Neural progenitor cell (in vitro differentiated cells): ENCODE data around the gene OR9G1. TPM values are rescaled to one million over a fixed set of nuclear protein-coding genes. Genes with fewer than 3 reads are reported as not detected.
"Not testable (repeated sequence)": the region's sequence is repeated elsewhere in the genome, so short reads cannot be mapped to it uniquely, and the experiment has no call there.

Experiments used
- DNase-seq: peaks from one replicate; pipeline ENCODE4 v3.0.0-alpha.2; 2016; ENCODE audit warnings: low spot score
- H2AFZ ChIP-seq: fragments of 200-600 bp; sonication (generic); replicated peaks from 2 replicates; pipeline ENCODE4 v1.6.1; 2016; ENCODE audit warnings: antibody characterized with exemption
- H3F3A ChIP-seq: fragments of 200-600 bp; sonication (generic); 2 replicates; pipeline ENCODE4 v1.6.1; 2016; ENCODE audit warnings: antibody characterized with exemption, low read depth
- H3K27ac ChIP-seq: fragments of 200-600 bp; sonication (generic); 2 replicates; pipeline ENCODE4 v1.5.1; 2016; ENCODE audit warnings: mild to moderate bottlenecking
- H3K27me3 ChIP-seq: fragments of 200-600 bp; sonication (generic); 2 replicates; pipeline ENCODE4 v1.6.1; 2016; ENCODE audit warnings: mild to moderate bottlenecking, moderate library complexity
- H3K36me3 ChIP-seq: fragments of 200-600 bp; sonication (generic); 2 replicates; pipeline ENCODE4 v1.5.1; 2016
- H3K4me1 ChIP-seq: fragments of 200-600 bp; sonication (generic); 2 replicates; pipeline ENCODE4 v1.6.1; 2016; ENCODE audit warnings: mixed run types
- H3K4me2 ChIP-seq: fragments of 200-600 bp; sonication (generic); 2 replicates; pipeline ENCODE4 v1.6.1; 2016
- H3K4me3 ChIP-seq: fragments of 200-600 bp; sonication (generic); 2 replicates; pipeline ENCODE4 v1.5.1; 2016
- H3K79me2 ChIP-seq: fragments of 200-600 bp; sonication (generic); 2 replicates; pipeline ENCODE4 v1.6.1; 2016; ENCODE audit warnings: low read depth
- H3K9ac ChIP-seq: fragments of 200-600 bp; sonication (generic); 2 replicates; pipeline ENCODE4 v1.6.1; 2016
- H3K9me3 ChIP-seq: fragments of 200-600 bp; sonication (generic); 2 replicates; pipeline ENCODE4 v1.5.1; 2016; ENCODE audit warnings: low read depth
- H4K20me1 ChIP-seq: fragments of 200-600 bp; sonication (generic); 2 replicates; pipeline ENCODE4 v1.6.1; 2016; ENCODE audit warnings: low read depth
- H3K27ac Mint-ChIP-seq: 3 replicates; pipeline ENCODE4 v1.8.0; 2021; ENCODE audit warnings: mixed read lengths
- H3K27me3 Mint-ChIP-seq: 2 replicates; pipeline ENCODE4 v1.8.0; 2022; ENCODE audit warnings: low read depth, mild to moderate bottlenecking, inconsistent platforms, moderate library complexity, mixed read lengths; ENCODE audit not compliant: insufficient read depth
- H3K36me3 Mint-ChIP-seq: 3 replicates; pipeline ENCODE4 v1.8.0; 2021; ENCODE audit warnings: mixed read lengths
- H3K4me1 Mint-ChIP-seq: 3 replicates; pipeline ENCODE4 v1.8.0; 2021; ENCODE audit warnings: mixed read lengths
- H3K4me3 Mint-ChIP-seq: 3 replicates; pipeline ENCODE4 v1.8.0; 2021; ENCODE audit warnings: mild to moderate bottlenecking, moderate library complexity, mixed read lengths
- H3K9me3 Mint-ChIP-seq: 3 replicates; pipeline ENCODE4 v1.8.0; 2020; ENCODE audit warnings: mixed read lengths
- CTCF ChIP-seq: fragments of 200-600 bp; sonication (generic); IDR thresholded peaks from 2 replicates; pipeline ENCODE4 v1.5.1; 2017; ENCODE audit warnings: antibody characterized with exemption, mild to moderate bottlenecking
- EZH2 ChIP-seq: fragments of 200-600 bp; sonication (generic); IDR thresholded peaks from 2 replicates; pipeline ENCODE4 v1.6.1; 2017; ENCODE audit warnings: antibody characterized with exemption, mild to moderate bottlenecking, moderate library complexity
- EZH2phosphoT487 ChIP-seq: fragments of 200-600 bp; sonication (generic); IDR thresholded peaks from 2 replicates; pipeline ENCODE4 v1.6.1; 2017; ENCODE audit warnings: antibody characterized with exemption
- total RNA-seq: library from RNA; depleted of rRNA; stranded (reverse); fragments of >200 nt; gene quantifications from 2 replicates; pipeline ENCODE4 v1.2.3, GENCODE V29; 2015; ENCODE audit warnings: low replicate concordance

The OR9G1 gene
- total RNA-seq, 1 donor from 2014 or later: not detected

DNA sequence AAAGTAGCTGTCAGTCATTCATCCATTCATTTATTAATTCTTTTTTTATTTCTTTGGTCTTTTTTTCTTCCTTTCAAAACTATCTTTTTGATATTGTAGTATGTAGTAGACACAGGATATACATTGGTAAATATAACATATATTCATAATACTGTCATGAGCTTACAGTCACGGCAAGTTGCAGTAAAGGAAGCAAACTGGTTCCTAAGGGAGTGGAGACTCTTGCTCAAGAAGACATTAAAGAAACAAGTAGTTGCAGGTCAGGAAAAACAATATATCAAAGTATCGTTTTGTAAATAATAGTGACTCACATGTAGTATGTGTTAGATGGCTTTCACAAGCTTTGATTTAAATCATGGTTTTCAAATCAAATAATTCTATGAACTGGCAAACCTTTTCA is 27.9 kb upstream of the OR9G1 start:
- peak overlapping the region; percentile 21 for H2AFZ ChIP-seq
- H3K79me2 ChIP-seq: no peaks in the 10 kb centered on the region
- no peaks in the 10 kb centered on the region for H3F3A ChIP-seq
- H3K4me2 ChIP-seq: no peak overlapping the region
- Mint-ChIP-seq H3K4me3 (no peak overlapping the region), H3K4me1 (no peaks in the 10 kb centered on the region), H3K27ac (no peak overlapping the region), H3K9me3 (no peaks in the 10 kb centered on the region), H3K36me3 (no peaks in the 10 kb centered on the region), H3K27me3 (no peaks in the 10 kb centered on the region)
- no peaks in the 10 kb centered on the region for H3K4me1 ChIP-seq
- H3K9me3 ChIP-seq: no peaks in the 10 kb centered on the region
- TF ChIP-seq CTCF (no peak), EZH2phosphoT487 (no peak), EZH2 (no peak)
- no peaks in the 10 kb centered on the region for H4K20me1 ChIP-seq
- no peak overlapping the region for H3K4me3 ChIP-seq
- DNase-seq: no peak
- no peak overlapping the region for H3K27ac ChIP-seq
- no peaks in the 10 kb centered on the region for H3K36me3 ChIP-seq
- no peak overlapping the region for H3K9ac ChIP-seq
- no peaks in the 10 kb centered on the region for H3K27me3 ChIP-seq

- Mint-ChIP-seq H3K27me3 (no peaks in the 10 kb centered on the region), H3K36me3 (no peaks in the 10 kb centered on the region), H3K4me3 (no peak overlapping the region), H3K27ac (no peak overlapping the region), H3K9me3 (no peaks in the 10 kb centered on the region), H3K4me1 (no peaks in the 10 kb centered on the region)
- Histone ChIP-seq H2AFZ (no peak overlapping the region), H3K79me2 (no peaks in the 10 kb centered on the region), H3K9me3 (no peaks in the 10 kb centered on the region), H3K9ac (no peak overlapping the region), H3K4me1 (no peaks in the 10 kb centered on the region), H4K20me1 (no peaks in the 10 kb centered on the region), H3K36me3 (no peaks in the 10 kb centered on the region), H3F3A (no peaks in the 10 kb centered on the region), H3K4me2 (no peak overlapping the region), H3K27ac (no peak overlapping the region), H3K4me3 (no peak overlapping the region), H3K27me3 (no peaks in the 10 kb centered on the region)
- TF ChIP-seq EZH2: no peak
- TF ChIP-seq CTCF: no peak
- no peak for TF ChIP-seq EZH2phosphoT487
- no peak for DNase-seq
These were observed 10.3 kb upstream of the OR9G1 start for GRCh38 chr11:56688554-56689100.

DNA sequence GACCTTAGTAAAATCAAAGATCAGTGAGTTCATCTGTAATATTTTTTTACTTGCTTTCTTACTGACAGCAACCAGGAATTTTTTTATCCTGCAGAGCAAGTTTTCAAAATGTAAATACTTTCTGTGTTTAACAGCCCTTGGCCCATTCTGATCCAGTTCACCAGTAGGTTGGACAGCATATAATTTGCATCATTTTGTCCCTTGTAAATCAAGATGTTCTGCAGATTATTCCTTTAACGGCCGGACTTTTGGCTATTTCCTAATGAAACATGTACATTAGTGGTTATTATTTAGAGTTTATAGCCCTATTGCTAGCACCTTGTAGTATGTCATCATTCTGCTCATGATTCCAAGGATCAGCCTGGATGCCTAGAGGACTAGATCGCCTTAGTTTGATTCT is 7.7 kb upstream of the OR9G1 start:
- not testable (repeated sequence) for H3K27ac ChIP-seq, H3K4me2 ChIP-seq, H3K36me3 ChIP-seq, H3K4me1 ChIP-seq, H3K4me1 Mint-ChIP-seq, H3K27me3 Mint-ChIP-seq, H3K9ac ChIP-seq, H3K27me3 ChIP-seq, DNase-seq, H3K36me3 Mint-ChIP-seq, H3K4me3 Mint-ChIP-seq, H3K79me2 ChIP-seq, H3K27ac Mint-ChIP-seq, H3F3A ChIP-seq, H4K20me1 ChIP-seq, H3K4me3 ChIP-seq, H2AFZ ChIP-seq, H3K9me3 Mint-ChIP-seq, H3K9me3 ChIP-seq

DNA sequence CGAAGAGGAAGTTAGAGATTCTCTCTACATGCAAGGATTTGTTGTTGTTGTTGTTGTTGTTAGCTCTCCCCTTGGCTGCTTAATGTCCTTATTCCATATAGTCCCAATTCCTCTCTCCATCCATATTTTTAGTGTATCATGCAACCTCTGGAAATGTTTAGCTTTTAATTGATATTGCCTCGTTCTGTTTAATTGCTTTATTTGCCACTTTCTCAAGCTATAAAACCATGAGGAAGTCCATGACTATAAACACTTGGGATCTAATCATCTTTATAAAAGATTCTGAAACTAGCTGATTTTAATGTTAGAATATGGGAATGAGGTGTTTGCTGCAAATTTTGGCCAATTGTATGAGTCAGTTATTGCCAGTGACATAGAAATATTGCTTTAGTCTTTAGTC is 5.5 kb upstream of the OR9G1 start:
- Mint-ChIP-seq H3K27me3 (no peaks in the 10 kb centered on the region), H3K4me1 (no peaks in the 10 kb centered on the region), H3K27ac (no peak overlapping the region), H3K36me3 (no peaks in the 10 kb centered on the region), H3K9me3 (no peaks in the 10 kb centered on the region), H3K4me3 (no peak overlapping the region)
- no peaks in the 10 kb centered on the region for H3K36me3 ChIP-seq
- no peak overlapping the region for H3K9ac ChIP-seq
- no peak overlapping the region for H3K27ac ChIP-seq
- H3K27me3 ChIP-seq: no peaks in the 10 kb centered on the region
- no peak for DNase-seq
- H4K20me1 ChIP-seq: no peaks in the 10 kb centered on the region
- H3K9me3 ChIP-seq: no peaks in the 10 kb centered on the region
- no peak overlapping the region for H3K4me3 ChIP-seq
- H3K4me1 ChIP-seq: no peaks in the 10 kb centered on the region
- no peaks in the 10 kb centered on the region for H3F3A ChIP-seq
- no peaks in the 10 kb centered on the region for H3K79me2 ChIP-seq
- no peak for TF ChIP-seq EZH2
- no peak for TF ChIP-seq EZH2phosphoT487
- TF ChIP-seq CTCF: no peak
- H3K4me2 ChIP-seq: no peak overlapping the region
- H2AFZ ChIP-seq: peak overlapping the region; percentile 57
